WTC11 (cell line): Measurements from ENCODE around the gene FOXQ1. TPM values are rescaled to one million over a fixed set of nuclear protein-coding genes. Genes with fewer than 3 reads are reported as not detected.
"Not testable (repeated sequence)": the region's sequence is repeated elsewhere in the genome, so short reads cannot be mapped to it uniquely, and the experiment has no call there.

Experiments used
- ATAC-seq: fragments of 200-7000 bp; cut with Tn5 transposase; 2 replicates; pipeline ENCODE4 v1.10.0; 2021; ENCODE audit warnings: mild to moderate bottlenecking, moderate library complexity
- CTCF ChIA-PET: fragments of 300-600 bp; sonication (Branson Sonifier 250); formaldehyde crosslinking; loops from one replicate; lab custom pipeline; 2021; ENCODE audit warnings: antibody characterized with exemption; lab: Charles Lee
- POLR2A ChIA-PET: fragments of 350-600 bp; sonication (Branson Sonifier 250); formaldehyde crosslinking; loops from one replicate; lab custom pipeline; 2021; ENCODE audit warnings: antibody characterized with exemption; lab: Charles Lee
- DNase-seq: peaks from one replicate; pipeline ENCODE4 v3.0.0; 2021; ENCODE audit warnings: low spot score
- H3K27ac Mint-ChIP-seq: 2 replicates; pipeline ENCODE4 v1.8.0; 2021; ENCODE audit warnings: mixed read lengths
- H3K27me3 Mint-ChIP-seq: 2 replicates; pipeline ENCODE4 v1.8.0; 2021; ENCODE audit warnings: low read depth, mild to moderate bottlenecking, moderate library complexity, mixed read lengths
- H3K36me3 Mint-ChIP-seq: 2 replicates; pipeline ENCODE4 v1.8.0; 2021; ENCODE audit warnings: mixed read lengths
- H3K4me1 Mint-ChIP-seq: 2 replicates; pipeline ENCODE4 v1.8.0; 2022; ENCODE audit warnings: mixed read lengths
- H3K4me3 Mint-ChIP-seq: 2 replicates; pipeline ENCODE4 v1.8.0; 2021; ENCODE audit warnings: mild to moderate bottlenecking, moderate library complexity, mixed read lengths
- H3K9me3 Mint-ChIP-seq: 2 replicates; pipeline ENCODE4 v1.8.0; 2021; ENCODE audit warnings: mixed read lengths
- CREB1 ChIP-seq: sonication (generic); formaldehyde crosslinking; IDR thresholded peaks from 2 replicates; pipeline ENCODE4 v1.8.0; 2023; ENCODE audit warnings: mild to moderate bottlenecking, missing genetic modification reagents
- E2F5 ChIP-seq: sonication (generic); formaldehyde crosslinking; IDR thresholded peaks from 2 replicates; pipeline ENCODE4 v1.8.1; 2022; ENCODE audit warnings: mild to moderate bottlenecking, moderate library complexity, missing genetic modification reagents
- ELF4 ChIP-seq: sonication (generic); formaldehyde crosslinking; IDR thresholded peaks from 2 replicates; pipeline ENCODE4 v1.8.1; 2022; ENCODE audit warnings: low read depth, mild to moderate bottlenecking, moderate library complexity, missing genetic modification reagents
- ETV6 ChIP-seq: sonication (generic); formaldehyde crosslinking; IDR thresholded peaks from 2 replicates; pipeline ENCODE4 v1.8.1; 2022; ENCODE audit warnings: mild to moderate bottlenecking, missing genetic modification reagents
- GABPB1 ChIP-seq: sonication (generic); formaldehyde crosslinking; IDR thresholded peaks from 2 replicates; pipeline ENCODE4 v1.8.1; 2023; ENCODE audit warnings: mild to moderate bottlenecking, missing genetic modification reagents
- JAZF1 ChIP-seq: fragments of 250-450 bp; sonication (Bioruptor Pico); IDR thresholded peaks from 2 replicates; pipeline ENCODE4 v1.9.0; 2021; ENCODE audit warnings: moderate library complexity, mild to moderate bottlenecking, inconsistent platforms
- KAT7 ChIP-seq: sonication (generic); formaldehyde crosslinking; IDR thresholded peaks from 2 replicates; pipeline ENCODE4 v1.8.1; 2023; ENCODE audit warnings: missing genetic modification reagents, mild to moderate bottlenecking, borderline replicate concordance
- OVOL2 ChIP-seq: fragments of 250-450 bp; sonication (Bioruptor Pico); IDR thresholded peaks from 2 replicates; pipeline ENCODE4 v1.9.0; 2021; ENCODE audit warnings: mild to moderate bottlenecking, borderline replicate concordance
- PREB ChIP-seq: sonication (generic); formaldehyde crosslinking; IDR thresholded peaks from 2 replicates; pipeline ENCODE4 v1.8.1; 2022; ENCODE audit warnings: mild to moderate bottlenecking, missing genetic modification reagents, moderate library complexity, borderline replicate concordance
- PRRX2 ChIP-seq: fragments of 250-450 bp; sonication (Bioruptor Pico); IDR thresholded peaks from 2 replicates; pipeline ENCODE4 v1.8.0; 2021; ENCODE audit warnings: mild to moderate bottlenecking
- SMAD4 ChIP-seq: sonication (generic); formaldehyde crosslinking; IDR thresholded peaks from 2 replicates; pipeline ENCODE4 v1.8.0; 2022; ENCODE audit warnings: mild to moderate bottlenecking, missing genetic modification reagents
- SP1 ChIP-seq: sonication (generic); formaldehyde crosslinking; conservative IDR thresholded peaks from 2 replicates; pipeline ENCODE4 v1.8.1; 2022; ENCODE audit warnings: missing genetic modification reagents
- ZNF121 ChIP-seq: sonication (generic); formaldehyde crosslinking; IDR thresholded peaks from 2 replicates; pipeline ENCODE4 v1.8.0; 2023; ENCODE audit warnings: missing genetic modification reagents
- ZNF396 ChIP-seq: fragments of 250-450 bp; sonication (Bioruptor Pico); IDR thresholded peaks from 2 replicates; pipeline ENCODE4 v1.8.0; 2021; ENCODE audit warnings: mild to moderate bottlenecking, moderate library complexity, borderline replicate concordance
- ZNF671 ChIP-seq: fragments of 250-450 bp; sonication (Bioruptor Pico); IDR thresholded peaks from 2 replicates; pipeline ENCODE4 v1.8.0; 2021; ENCODE audit warnings: mild to moderate bottlenecking
- total RNA-seq: library from RNA; stranded (reverse); gene quantifications from 3 replicates; pipeline ENCODE4 v1.2.3, GENCODE V29; 2021
- TF ChIP-seq, protein P1 (sequence below): sonication (generic); formaldehyde crosslinking; IDR thresholded peaks from 2 replicates; pipeline ENCODE4 v1.8.0; 2023; ENCODE audit warnings: missing genetic modification reagents, mild to moderate bottlenecking, borderline replicate concordance
- TF ChIP-seq, protein P2 (sequence below): fragments of 200-600 bp; IDR thresholded peaks from 2 replicates; pipeline ENCODE4 v1.8.0; 2022; ENCODE audit warnings: antibody characterized with exemption
- TF ChIP-seq, protein P3 (sequence below): sonication (generic); formaldehyde crosslinking; IDR thresholded peaks from 2 replicates; pipeline ENCODE4 v1.8.1; 2023; ENCODE audit warnings: mild to moderate bottlenecking, missing genetic modification reagents, moderate library complexity

FOXQ1 gene
- total RNA-seq, 1 experiment from 2014 or later, result 0.35 TPM

GRCh38 chr6:1318036-1318435 is 6.1 kb downstream of the FOXQ1 start (continued):
- TF ChIP-seq ZNF121 (CRISPR knock-in tag), result no peak
- no peak for TF ChIP-seq SP1 (CRISPR knock-in tag)
- no peak for TF ChIP-seq ELF4 (CRISPR knock-in tag)
- TF ChIP-seq OVOL2, result no peak
- TF ChIP-seq, protein P1, sequence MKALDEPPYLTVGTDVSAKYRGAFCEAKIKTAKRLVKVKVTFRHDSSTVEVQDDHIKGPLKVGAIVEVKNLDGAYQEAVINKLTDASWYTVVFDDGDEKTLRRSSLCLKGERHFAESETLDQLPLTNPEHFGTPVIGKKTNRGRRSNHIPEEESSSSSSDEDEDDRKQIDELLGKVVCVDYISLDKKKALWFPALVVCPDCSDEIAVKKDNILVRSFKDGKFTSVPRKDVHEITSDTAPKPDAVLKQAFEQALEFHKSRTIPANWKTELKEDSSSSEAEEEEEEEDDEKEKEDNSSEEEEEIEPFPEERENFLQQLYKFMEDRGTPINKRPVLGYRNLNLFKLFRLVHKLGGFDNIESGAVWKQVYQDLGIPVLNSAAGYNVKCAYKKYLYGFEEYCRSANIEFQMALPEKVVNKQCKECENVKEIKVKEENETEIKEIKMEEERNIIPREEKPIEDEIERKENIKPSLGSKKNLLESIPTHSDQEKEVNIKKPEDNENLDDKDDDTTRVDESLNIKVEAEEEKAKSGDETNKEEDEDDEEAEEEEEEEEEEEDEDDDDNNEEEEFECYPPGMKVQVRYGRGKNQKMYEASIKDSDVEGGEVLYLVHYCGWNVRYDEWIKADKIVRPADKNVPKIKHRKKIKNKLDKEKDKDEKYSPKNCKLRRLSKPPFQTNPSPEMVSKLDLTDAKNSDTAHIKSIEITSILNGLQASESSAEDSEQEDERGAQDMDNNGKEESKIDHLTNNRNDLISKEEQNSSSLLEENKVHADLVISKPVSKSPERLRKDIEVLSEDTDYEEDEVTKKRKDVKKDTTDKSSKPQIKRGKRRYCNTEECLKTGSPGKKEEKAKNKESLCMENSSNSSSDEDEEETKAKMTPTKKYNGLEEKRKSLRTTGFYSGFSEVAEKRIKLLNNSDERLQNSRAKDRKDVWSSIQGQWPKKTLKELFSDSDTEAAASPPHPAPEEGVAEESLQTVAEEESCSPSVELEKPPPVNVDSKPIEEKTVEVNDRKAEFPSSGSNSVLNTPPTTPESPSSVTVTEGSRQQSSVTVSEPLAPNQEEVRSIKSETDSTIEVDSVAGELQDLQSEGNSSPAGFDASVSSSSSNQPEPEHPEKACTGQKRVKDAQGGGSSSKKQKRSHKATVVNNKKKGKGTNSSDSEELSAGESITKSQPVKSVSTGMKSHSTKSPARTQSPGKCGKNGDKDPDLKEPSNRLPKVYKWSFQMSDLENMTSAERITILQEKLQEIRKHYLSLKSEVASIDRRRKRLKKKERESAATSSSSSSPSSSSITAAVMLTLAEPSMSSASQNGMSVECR (CRISPR knock-in tag), result no peak
- TF ChIP-seq ZNF671 (CRISPR knock-in tag), result no peak

DNA sequence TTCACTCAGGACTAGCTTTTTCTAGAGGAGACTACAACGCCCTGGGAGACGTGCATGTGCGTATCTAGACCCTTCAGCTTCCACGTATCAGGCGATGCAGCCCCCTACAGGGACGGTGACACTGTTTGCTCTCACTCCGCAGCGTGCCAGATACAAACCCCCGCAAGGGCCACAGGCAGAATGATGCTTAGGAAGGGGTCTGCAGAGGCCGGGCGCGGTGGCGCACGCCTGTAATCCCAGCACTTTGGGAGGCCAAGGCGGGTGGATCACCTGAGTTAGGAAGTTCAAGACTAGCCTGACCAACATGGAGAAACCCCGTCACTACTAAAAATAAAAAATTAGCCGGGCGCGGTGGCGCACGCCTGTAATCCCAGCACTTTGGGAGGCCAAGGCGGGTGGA is 6.7 kb downstream of the FOXQ1 start:
- H3K9me3 Mint-ChIP-seq, POLR2A ChIA-PET, H3K4me3 Mint-ChIP-seq, CTCF ChIA-PET, H3K27ac Mint-ChIP-seq, ATAC-seq, DNase-seq, H3K36me3 Mint-ChIP-seq: not testable (repeated sequence)
- peaks cover 21% of the 10 kb centered on the region for H3K4me1 Mint-ChIP-seq
- H3K27me3 Mint-ChIP-seq, result peaks cover 43% of the 10 kb centered on the region

GRCh38 chr6:1321738-1322137 is 9.8 kb downstream of the FOXQ1 start:
- ChIA-PET CTCF (no interaction called here), POLR2A (no interaction called here)
- no peak for ATAC-seq

DNA sequence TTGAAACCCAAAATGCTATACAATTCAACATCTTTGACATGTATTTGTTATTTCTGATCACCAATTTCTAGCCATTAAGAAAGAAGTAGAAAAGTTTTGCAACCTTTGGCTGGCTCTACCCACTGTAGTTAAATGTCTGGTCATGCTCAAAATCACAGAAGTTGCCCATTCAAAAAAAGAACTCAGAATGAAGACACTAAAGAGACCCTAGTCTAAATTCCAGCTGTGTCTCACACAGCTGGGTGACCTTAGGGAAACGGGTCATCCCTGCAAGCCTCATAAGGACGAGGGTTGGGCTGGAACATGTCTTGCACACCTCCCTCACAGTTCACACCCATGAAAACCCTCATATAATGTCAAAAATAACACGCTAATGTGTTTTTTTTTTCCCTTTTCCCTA is 10.3 kb downstream of the FOXQ1 start:
- TF ChIP-seq JAZF1 (CRISPR knock-in tag), result no peak
- no peak for TF ChIP-seq ZNF121 (CRISPR knock-in tag)
- no peak for TF ChIP-seq SMAD4 (CRISPR knock-in tag)
- TF ChIP-seq PREB (CRISPR knock-in tag), result no peak
- Mint-ChIP-seq H3K36me3 (peaks cover 2% of the 10 kb centered on the region; the same call in 1 of the 2 replicates), H3K9me3 (no peaks in the 10 kb centered on the region), H3K27ac (no peak overlapping the region), H3K4me3 (no peak overlapping the region), H3K27me3 (peaks cover 19% of the 10 kb centered on the region), H3K4me1 (peaks cover 10% of the 10 kb centered on the region)
- CTCF ChIA-PET, result no interaction called here
- no peak for ATAC-seq
- DNase-seq, result no peak
- POLR2A ChIA-PET, result no interaction called here

More at GRCh38 chr6:1321738-1322137, 9.8 kb downstream of the FOXQ1 start:
- Mint-ChIP-seq H3K4me1 (peaks cover 7% of the 10 kb centered on the region), H3K9me3 (no peaks in the 10 kb centered on the region), H3K4me3 (no peak overlapping the region), H3K27me3 (peaks cover 19% of the 10 kb centered on the region), H3K27ac (no peak overlapping the region), H3K36me3 (peaks cover 2% of the 10 kb centered on the region; the same call in 1 of the 2 replicates)
- TF ChIP-seq CREB1 (no peak), PRRX2 (no peak), ZNF396 (CRISPR knock-in tag) (no peak), GABPB1 (CRISPR knock-in tag) (peak; percentile 95), E2F5 (CRISPR knock-in tag) (no peak), KAT7 (CRISPR knock-in tag) (no peak), ETV6 (CRISPR knock-in tag) (no peak)
- TF ChIP-seq, protein P2, sequence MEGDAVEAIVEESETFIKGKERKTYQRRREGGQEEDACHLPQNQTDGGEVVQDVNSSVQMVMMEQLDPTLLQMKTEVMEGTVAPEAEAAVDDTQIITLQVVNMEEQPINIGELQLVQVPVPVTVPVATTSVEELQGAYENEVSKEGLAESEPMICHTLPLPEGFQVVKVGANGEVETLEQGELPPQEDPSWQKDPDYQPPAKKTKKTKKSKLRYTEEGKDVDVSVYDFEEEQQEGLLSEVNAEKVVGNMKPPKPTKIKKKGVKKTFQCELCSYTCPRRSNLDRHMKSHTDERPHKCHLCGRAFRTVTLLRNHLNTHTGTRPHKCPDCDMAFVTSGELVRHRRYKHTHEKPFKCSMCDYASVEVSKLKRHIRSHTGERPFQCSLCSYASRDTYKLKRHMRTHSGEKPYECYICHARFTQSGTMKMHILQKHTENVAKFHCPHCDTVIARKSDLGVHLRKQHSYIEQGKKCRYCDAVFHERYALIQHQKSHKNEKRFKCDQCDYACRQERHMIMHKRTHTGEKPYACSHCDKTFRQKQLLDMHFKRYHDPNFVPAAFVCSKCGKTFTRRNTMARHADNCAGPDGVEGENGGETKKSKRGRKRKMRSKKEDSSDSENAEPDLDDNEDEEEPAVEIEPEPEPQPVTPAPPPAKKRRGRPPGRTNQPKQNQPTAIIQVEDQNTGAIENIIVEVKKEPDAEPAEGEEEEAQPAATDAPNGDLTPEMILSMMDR, result no peak
- TF ChIP-seq, protein P3, sequence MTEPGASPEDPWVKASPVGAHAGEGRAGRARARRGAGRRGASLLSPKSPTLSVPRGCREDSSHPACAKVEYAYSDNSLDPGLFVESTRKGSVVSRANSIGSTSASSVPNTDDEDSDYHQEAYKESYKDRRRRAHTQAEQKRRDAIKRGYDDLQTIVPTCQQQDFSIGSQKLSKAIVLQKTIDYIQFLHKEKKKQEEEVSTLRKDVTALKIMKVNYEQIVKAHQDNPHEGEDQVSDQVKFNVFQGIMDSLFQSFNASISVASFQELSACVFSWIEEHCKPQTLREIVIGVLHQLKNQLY (CRISPR knock-in tag), result no peak
- DNase-seq, result no peak
